GM23338 (cell line): ENCODE data around the gene PDE4D. TPM values are rescaled to one million over a fixed set of nuclear protein-coding genes. Genes with fewer than 3 reads are reported as not detected.

ENCODE experiments used
- ATAC-seq: fragments of 200-7000 bp; cut with Tn5 transposase; 3 replicates; pipeline ENCODE4 v1.9.1; 2020
- DNase-seq: peaks from one replicate; pipeline ENCODE4 v3.0.0-alpha.2; 2015; ENCODE audit warnings: low spot score
- H2AFZ ChIP-seq: fragments of 200-600 bp; sonication (generic); 2 replicates; pipeline ENCODE4 v1.8.0; 2016; ENCODE audit warnings: antibody characterized with exemption, mild to moderate bottlenecking, moderate library complexity
- H3F3A ChIP-seq: fragments of 200-600 bp; sonication (generic); replicated peaks from 2 replicates; pipeline ENCODE4 v1.8.0; 2017; ENCODE audit warnings: antibody characterized with exemption, mixed run types, low read depth
- H3K27ac ChIP-seq: fragments of 200-600 bp; sonication (generic); 2 replicates; pipeline ENCODE4 v1.6.1; 2016; ENCODE audit warnings: low read depth
- H3K27me3 ChIP-seq: fragments of 200-600 bp; sonication (generic); 2 replicates; pipeline ENCODE4 v1.8.0; 2016; ENCODE audit warnings: mild to moderate bottlenecking, mixed run types, moderate library complexity; ENCODE audit not compliant: insufficient read depth
- H3K36me3 ChIP-seq: fragments of 200-600 bp; sonication (generic); 2 replicates; pipeline ENCODE4 v1.8.0; 2016; ENCODE audit warnings: mild to moderate bottlenecking; ENCODE audit not compliant: insufficient read depth
- H3K4me1 ChIP-seq: fragments of 200-600 bp; sonication (generic); 2 replicates; pipeline ENCODE4 v1.8.0; 2016; ENCODE audit warnings: mild to moderate bottlenecking, moderate library complexity; ENCODE audit not compliant: insufficient read depth
- H3K4me2 ChIP-seq: fragments of 200-600 bp; sonication (generic); 2 replicates; pipeline ENCODE4 v1.7.1; 2017; ENCODE audit warnings: mixed run types
- H3K4me3 ChIP-seq: fragments of 200-600 bp; sonication (generic); 2 replicates; pipeline ENCODE4 v1.6.1; 2016; ENCODE audit warnings: mixed run types
- H3K79me2 ChIP-seq: fragments of 200-600 bp; sonication (generic); replicated peaks from 2 replicates; pipeline ENCODE4 v1.8.0; 2017; ENCODE audit warnings: mild to moderate bottlenecking; ENCODE audit not compliant: insufficient read depth
- H3K9me2 ChIP-seq: fragments of 200-600 bp; sonication (generic); 2 replicates; pipeline ENCODE4 v1.8.0; 2017; ENCODE audit not compliant: insufficient read depth
- H4K20me1 ChIP-seq: fragments of 200-600 bp; sonication (generic); replicated peaks from 2 replicates; pipeline ENCODE4 v1.8.0; 2017; ENCODE audit warnings: mild to moderate bottlenecking; ENCODE audit not compliant: insufficient read depth
- H3K27ac Mint-ChIP-seq: 2 replicates; pipeline ENCODE4 v1.8.0; 2020; ENCODE audit warnings: inconsistent platforms, mild to moderate bottlenecking, moderate library complexity, mixed read lengths
- H3K27me3 Mint-ChIP-seq: 3 replicates; pipeline ENCODE4 v1.8.0; 2022; ENCODE audit warnings: low read depth, mild to moderate bottlenecking, moderate library complexity, mixed read lengths, inconsistent platforms; ENCODE audit not compliant: insufficient read depth, poor library complexity
- H3K36me3 Mint-ChIP-seq: 3 replicates; pipeline ENCODE4 v1.8.0; 2021; ENCODE audit warnings: low read depth, mild to moderate bottlenecking, inconsistent platforms, moderate library complexity, mixed read lengths
- H3K4me1 Mint-ChIP-seq: 3 replicates; pipeline ENCODE4 v1.8.0; 2020; ENCODE audit warnings: mild to moderate bottlenecking, inconsistent platforms, mixed read lengths
- H3K4me3 Mint-ChIP-seq: 3 replicates; pipeline ENCODE4 v1.8.0; 2021; ENCODE audit warnings: moderate library complexity, mild to moderate bottlenecking, inconsistent platforms, mixed read lengths
- H3K9me3 Mint-ChIP-seq: 3 replicates; pipeline ENCODE4 v1.8.0; 2020; ENCODE audit warnings: moderate library complexity, mild to moderate bottlenecking, inconsistent platforms, mixed read lengths
- CREB1 ChIP-seq: fragments of 250-450 bp; sonication (Bioruptor Pico); IDR thresholded peaks from 2 replicates; pipeline ENCODE4 v1.5.0; 2020; ENCODE audit warnings: low read depth, mild to moderate bottlenecking, moderate library complexity
- EZH2 ChIP-seq: fragments of 200-600 bp; sonication (generic); IDR thresholded peaks from one replicate; pipeline ENCODE4 v1.8.0; 2017; ENCODE audit warnings: antibody characterized with exemption, mild to moderate bottlenecking, low read depth; ENCODE audit not compliant: unreplicated experiment
- EZH2phosphoT487 ChIP-seq: fragments of 200-600 bp; sonication (generic); IDR thresholded peaks from one replicate; pipeline ENCODE4 v1.8.1; 2018; ENCODE audit warnings: antibody characterized with exemption; ENCODE audit not compliant: unreplicated experiment
- JUNB ChIP-seq: IDR thresholded peaks from one replicate; pipeline ENCODE4 v1.6.1; 2016; ENCODE audit warnings: antibody characterized with exemption; ENCODE audit not compliant: unreplicated experiment
- NANOG ChIP-seq: IDR thresholded peaks from 2 replicates; pipeline ENCODE4 v1.6.1; 2016; ENCODE audit warnings: antibody characterized with exemption, borderline replicate concordance
- POLR2AphosphoS5 ChIP-seq: IDR thresholded peaks from 2 replicates; pipeline ENCODE4 v1.6.1; 2016; ENCODE audit warnings: antibody characterized with exemption, low read depth
- STAT1 ChIP-seq: IDR thresholded peaks from one replicate; pipeline ENCODE4 v1.6.1; 2016; ENCODE audit warnings: antibody characterized with exemption; ENCODE audit not compliant: unreplicated experiment
- ZNF114 ChIP-seq: fragments of 250-450 bp; sonication (Bioruptor Pico); IDR thresholded peaks from 2 replicates; pipeline ENCODE4 v1.5.0; 2020; ENCODE audit warnings: mild to moderate bottlenecking, moderate library complexity
- ZNF331 ChIP-seq: fragments of 250-450 bp; sonication (Bioruptor Pico); IDR thresholded peaks from 2 replicates; pipeline ENCODE4 v1.5.0; 2020; ENCODE audit warnings: low read depth, mild to moderate bottlenecking, moderate library complexity
- polyA plus RNA-seq: library from polyadenylated mRNA; unstranded; fragments of >200 nt; fragmentation: Nextera tagmentation; extraction: Ambion mirVana; gene quantifications from 2 replicates; pipeline ENCODE4 v1.2.1, GENCODE V29; 2016
- total RNA-seq: library from RNA; depleted of rRNA; stranded (reverse); fragments of >200 nt; shearing (Covaris generic); gene quantifications from 2 replicates; pipeline ENCODE4 v1.2.3, GENCODE V29; 2014
- TF ChIP-seq, protein P1 (sequence below): IDR thresholded peaks from one replicate; pipeline ENCODE4 v1.6.1; 2018; ENCODE audit warnings: antibody characterized with exemption; ENCODE audit not compliant: unreplicated experiment
- TF ChIP-seq, protein P2 (sequence below): IDR thresholded peaks from 2 replicates; pipeline ENCODE4 v1.6.1; 2016; ENCODE audit warnings: antibody characterized with exemption
- TF ChIP-seq, protein P3 (sequence below), 2 experiments: fragments of 200-600 bp in 1 of 2; sonication (generic) in 1 of 2; conservative IDR thresholded peaks; 2 replicates each; pipeline versions ENCODE4 v1.5.1 to v1.6.1; 2016 to 2017; ENCODE audit warnings: antibody characterized with exemption in 2 of 2, low read depth in 2 of 2, mild to moderate bottlenecking in 2 of 2, moderate library complexity in 1 of 2
- TF ChIP-seq, protein P4 (sequence below): fragments of 250-450 bp; sonication (Bioruptor Pico); IDR thresholded peaks from 2 replicates; pipeline ENCODE4 v1.5.0; 2020; ENCODE audit warnings: mild to moderate bottlenecking, moderate library complexity

PDE4D gene
- total and polyA plus RNA-seq, 2 experiments from 2014 or later = 2.1 to 4.7 TPM

DNA sequence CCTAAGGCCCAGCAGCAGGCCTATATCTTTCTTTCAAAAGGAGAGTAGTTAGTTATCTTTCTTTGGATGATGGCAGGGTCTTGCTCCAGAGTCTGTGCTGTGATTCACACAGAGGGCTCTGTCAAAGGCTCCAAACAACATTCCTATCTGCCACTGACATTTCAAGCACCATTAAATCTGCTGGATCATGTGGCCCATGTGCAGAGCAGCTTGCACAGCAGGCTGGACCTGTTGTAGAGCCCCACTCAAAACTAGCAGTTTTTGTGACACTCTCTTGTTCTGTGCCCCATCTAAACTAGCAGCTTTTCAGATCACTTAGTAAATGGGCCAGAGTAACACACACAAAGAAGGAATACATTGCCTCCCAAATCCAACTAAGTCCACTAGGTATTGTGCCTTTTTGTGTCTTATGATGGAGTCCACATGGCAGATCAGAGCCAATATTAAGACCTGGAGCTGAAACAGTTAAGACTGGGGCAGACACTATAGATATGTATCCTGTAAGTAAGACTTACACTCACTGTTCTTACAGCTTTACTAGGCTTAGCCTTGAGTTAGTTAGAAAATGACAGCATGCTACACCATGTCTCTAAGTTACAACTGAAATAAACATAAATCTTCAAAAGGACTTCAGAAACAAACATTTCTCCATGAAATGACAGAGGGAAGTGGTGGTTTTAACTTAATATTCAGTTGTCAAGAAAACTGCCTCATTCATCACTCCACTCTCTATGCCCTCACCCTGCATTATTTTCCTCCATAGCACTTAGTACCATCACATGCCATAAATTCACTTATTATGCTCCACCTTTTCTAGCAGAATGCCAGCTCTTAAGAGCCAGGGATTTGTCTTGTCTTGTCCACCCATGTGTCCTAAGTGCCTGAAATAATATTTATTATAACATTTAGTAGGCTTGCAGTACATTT is 909.7 kb downstream of the PDE4D start:
- no peak overlapping the region for H3K4me3 Mint-ChIP-seq
- Histone ChIP-seq H3K4me1 (peaks cover 3% of the 10 kb centered on the region; the same call in 1 of the 2 replicates), H3K79me2 (no peaks in the 10 kb centered on the region), H3K4me3 (no peak overlapping the region), H3K9me2 (no peaks in the 10 kb centered on the region; the same call in 1 of the 2 replicates), H3K4me2 (no peak overlapping the region), H3K27ac (no peak overlapping the region), H3F3A (no peaks in the 10 kb centered on the region), H2AFZ (no peak overlapping the region), H4K20me1 (no peaks in the 10 kb centered on the region), H3K36me3 (no peaks in the 10 kb centered on the region), H3K27me3 (no peaks in the 10 kb centered on the region)
- no peak overlapping the region for H3K27ac Mint-ChIP-seq
- TF ChIP-seq CREB1 (CRISPR knock-in tag) (no peak), NANOG (no peak), ZNF114 (no peak), STAT1 (no peak), ZNF331 (CRISPR knock-in tag) (no peak), POLR2AphosphoS5 (no peak), JUNB (no peak), EZH2 (no peak), EZH2phosphoT487 (no peak)
- TF ChIP-seq, protein P1, sequence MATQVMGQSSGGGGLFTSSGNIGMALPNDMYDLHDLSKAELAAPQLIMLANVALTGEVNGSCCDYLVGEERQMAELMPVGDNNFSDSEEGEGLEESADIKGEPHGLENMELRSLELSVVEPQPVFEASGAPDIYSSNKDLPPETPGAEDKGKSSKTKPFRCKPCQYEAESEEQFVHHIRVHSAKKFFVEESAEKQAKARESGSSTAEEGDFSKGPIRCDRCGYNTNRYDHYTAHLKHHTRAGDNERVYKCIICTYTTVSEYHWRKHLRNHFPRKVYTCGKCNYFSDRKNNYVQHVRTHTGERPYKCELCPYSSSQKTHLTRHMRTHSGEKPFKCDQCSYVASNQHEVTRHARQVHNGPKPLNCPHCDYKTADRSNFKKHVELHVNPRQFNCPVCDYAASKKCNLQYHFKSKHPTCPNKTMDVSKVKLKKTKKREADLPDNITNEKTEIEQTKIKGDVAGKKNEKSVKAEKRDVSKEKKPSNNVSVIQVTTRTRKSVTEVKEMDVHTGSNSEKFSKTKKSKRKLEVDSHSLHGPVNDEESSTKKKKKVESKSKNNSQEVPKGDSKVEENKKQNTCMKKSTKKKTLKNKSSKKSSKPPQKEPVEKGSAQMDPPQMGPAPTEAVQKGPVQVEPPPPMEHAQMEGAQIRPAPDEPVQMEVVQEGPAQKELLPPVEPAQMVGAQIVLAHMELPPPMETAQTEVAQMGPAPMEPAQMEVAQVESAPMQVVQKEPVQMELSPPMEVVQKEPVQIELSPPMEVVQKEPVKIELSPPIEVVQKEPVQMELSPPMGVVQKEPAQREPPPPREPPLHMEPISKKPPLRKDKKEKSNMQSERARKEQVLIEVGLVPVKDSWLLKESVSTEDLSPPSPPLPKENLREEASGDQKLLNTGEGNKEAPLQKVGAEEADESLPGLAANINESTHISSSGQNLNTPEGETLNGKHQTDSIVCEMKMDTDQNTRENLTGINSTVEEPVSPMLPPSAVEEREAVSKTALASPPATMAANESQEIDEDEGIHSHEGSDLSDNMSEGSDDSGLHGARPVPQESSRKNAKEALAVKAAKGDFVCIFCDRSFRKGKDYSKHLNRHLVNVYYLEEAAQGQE = no peak
- TF ChIP-seq, protein P2, sequence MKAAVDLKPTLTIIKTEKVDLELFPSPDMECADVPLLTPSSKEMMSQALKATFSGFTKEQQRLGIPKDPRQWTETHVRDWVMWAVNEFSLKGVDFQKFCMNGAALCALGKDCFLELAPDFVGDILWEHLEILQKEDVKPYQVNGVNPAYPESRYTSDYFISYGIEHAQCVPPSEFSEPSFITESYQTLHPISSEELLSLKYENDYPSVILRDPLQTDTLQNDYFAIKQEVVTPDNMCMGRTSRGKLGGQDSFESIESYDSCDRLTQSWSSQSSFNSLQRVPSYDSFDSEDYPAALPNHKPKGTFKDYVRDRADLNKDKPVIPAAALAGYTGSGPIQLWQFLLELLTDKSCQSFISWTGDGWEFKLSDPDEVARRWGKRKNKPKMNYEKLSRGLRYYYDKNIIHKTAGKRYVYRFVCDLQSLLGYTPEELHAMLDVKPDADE = no peak
- TF ChIP-seq, protein P3, sequence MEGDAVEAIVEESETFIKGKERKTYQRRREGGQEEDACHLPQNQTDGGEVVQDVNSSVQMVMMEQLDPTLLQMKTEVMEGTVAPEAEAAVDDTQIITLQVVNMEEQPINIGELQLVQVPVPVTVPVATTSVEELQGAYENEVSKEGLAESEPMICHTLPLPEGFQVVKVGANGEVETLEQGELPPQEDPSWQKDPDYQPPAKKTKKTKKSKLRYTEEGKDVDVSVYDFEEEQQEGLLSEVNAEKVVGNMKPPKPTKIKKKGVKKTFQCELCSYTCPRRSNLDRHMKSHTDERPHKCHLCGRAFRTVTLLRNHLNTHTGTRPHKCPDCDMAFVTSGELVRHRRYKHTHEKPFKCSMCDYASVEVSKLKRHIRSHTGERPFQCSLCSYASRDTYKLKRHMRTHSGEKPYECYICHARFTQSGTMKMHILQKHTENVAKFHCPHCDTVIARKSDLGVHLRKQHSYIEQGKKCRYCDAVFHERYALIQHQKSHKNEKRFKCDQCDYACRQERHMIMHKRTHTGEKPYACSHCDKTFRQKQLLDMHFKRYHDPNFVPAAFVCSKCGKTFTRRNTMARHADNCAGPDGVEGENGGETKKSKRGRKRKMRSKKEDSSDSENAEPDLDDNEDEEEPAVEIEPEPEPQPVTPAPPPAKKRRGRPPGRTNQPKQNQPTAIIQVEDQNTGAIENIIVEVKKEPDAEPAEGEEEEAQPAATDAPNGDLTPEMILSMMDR (conservative IDR thresholded peaks at IDR 0.05; ENCODE audit: low read depth in 2 of 2) = no peak
- TF ChIP-seq, protein P4, sequence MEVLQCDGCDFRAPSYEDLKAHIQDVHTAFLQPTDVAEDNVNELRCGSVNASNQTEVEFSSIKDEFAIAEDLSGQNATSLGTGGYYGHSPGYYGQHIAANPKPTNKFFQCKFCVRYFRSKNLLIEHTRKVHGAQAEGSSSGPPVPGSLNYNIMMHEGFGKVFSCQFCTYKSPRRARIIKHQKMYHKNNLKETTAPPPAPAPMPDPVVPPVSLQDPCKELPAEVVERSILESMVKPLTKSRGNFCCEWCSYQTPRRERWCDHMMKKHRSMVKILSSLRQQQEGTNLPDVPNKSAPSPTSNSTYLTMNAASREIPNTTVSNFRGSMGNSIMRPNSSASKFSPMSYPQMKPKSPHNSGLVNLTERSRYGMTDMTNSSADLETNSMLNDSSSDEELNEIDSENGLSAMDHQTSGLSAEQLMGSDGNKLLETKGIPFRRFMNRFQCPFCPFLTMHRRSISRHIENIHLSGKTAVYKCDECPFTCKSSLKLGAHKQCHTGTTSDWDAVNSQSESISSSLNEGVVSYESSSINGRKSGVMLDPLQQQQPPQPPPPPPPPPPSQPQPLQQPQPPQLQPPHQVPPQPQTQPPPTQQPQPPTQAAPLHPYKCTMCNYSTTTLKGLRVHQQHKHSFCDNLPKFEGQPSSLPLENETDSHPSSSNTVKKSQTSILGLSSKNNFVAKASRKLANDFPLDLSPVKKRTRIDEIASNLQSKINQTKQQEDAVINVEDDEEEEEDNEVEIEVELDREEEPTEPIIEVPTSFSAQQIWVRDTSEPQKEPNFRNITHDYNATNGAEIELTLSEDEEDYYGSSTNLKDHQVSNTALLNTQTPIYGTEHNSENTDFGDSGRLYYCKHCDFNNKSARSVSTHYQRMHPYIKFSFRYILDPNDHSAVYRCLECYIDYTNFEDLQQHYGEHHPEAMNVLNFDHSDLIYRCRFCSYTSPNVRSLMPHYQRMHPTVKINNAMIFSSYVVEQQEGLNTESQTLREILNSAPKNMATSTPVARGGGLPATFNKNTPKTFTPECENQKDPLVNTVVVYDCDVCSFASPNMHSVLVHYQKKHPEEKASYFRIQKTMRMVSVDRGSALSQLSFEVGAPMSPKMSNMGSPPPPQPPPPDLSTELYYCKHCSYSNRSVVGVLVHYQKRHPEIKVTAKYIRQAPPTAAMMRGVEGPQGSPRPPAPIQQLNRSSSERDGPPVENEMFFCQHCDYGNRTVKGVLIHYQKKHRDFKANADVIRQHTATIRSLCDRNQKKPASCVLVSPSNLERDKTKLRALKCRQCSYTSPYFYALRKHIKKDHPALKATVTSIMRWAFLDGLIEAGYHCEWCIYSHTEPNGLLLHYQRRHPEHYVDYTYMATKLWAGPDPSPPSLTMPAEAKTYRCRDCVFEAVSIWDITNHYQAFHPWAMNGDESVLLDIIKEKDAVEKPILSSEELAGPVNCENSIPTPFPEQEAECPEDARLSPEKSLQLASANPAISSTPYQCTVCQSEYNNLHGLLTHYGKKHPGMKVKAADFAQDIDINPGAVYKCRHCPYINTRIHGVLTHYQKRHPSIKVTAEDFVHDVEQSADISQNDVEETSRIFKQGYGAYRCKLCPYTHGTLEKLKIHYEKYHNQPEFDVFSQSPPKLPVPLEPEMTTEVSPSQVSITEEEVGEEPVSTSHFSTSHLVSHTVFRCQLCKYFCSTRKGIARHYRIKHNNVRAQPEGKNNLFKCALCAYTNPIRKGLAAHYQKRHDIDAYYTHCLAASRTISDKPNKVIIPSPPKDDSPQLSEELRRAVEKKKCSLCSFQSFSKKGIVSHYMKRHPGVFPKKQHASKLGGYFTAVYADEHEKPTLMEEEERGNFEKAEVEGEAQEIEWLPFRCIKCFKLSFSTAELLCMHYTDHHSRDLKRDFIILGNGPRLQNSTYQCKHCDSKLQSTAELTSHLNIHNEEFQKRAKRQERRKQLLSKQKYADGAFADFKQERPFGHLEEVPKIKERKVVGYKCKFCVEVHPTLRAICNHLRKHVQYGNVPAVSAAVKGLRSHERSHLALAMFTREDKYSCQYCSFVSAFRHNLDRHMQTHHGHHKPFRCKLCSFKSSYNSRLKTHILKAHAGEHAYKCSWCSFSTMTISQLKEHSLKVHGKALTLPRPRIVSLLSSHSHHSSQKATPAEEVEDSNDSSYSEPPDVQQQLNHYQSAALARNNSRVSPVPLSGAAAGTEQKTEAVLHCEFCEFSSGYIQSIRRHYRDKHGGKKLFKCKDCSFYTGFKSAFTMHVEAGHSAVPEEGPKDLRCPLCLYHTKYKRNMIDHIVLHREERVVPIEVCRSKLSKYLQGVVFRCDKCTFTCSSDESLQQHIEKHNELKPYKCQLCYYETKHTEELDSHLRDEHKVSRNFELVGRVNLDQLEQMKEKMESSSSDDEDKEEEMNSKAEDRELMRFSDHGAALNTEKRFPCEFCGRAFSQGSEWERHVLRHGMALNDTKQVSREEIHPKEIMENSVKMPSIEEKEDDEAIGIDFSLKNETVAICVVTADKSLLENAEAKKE (CRISPR knock-in tag) = no peak
- no peak for ATAC-seq
- H3K27me3 Mint-ChIP-seq = peaks cover 4% of the 10 kb centered on the region
- H3K9me3 Mint-ChIP-seq = 0 out of 3 replicates have a peak, but pooled peaks cover 4% of the 10 kb centered on the region
- peaks cover 22% of the 10 kb centered on the region for H3K4me1 Mint-ChIP-seq
- DNase-seq = no peak
- H3K36me3 Mint-ChIP-seq = no peaks in the 10 kb centered on the region
